Colonic mucosa (tissue), 4 donors: Measurements from ENCODE around the gene AKAP8. TPM values are rescaled to one million over a fixed set of nuclear protein-coding genes. Genes with fewer than 3 reads are reported as not detected.
"Not testable (repeated sequence)": the region's sequence is repeated elsewhere in the genome, so short reads cannot be mapped to it uniquely, and the experiment has no call there.

Experiments
- DNase-seq: peaks from one replicate; pipeline ENCODE4 v3.0.0-alpha.2; 2020
- H3K27ac ChIP-seq: fragments of 200-600 bp; one replicate; pipeline ENCODE4 v1.8.0; 2021
- H3K27me3 ChIP-seq: fragments of 200-600 bp; one replicate; pipeline ENCODE4 v1.8.0; 2021
- H3K36me3 ChIP-seq: fragments of 200-600 bp; one replicate; pipeline ENCODE4 v1.8.0; 2021
- H3K4me1 ChIP-seq: fragments of 200-600 bp; one replicate; pipeline ENCODE4 v1.8.0; 2021; ENCODE audit warnings: mild to moderate bottlenecking
- H3K4me3 ChIP-seq: fragments of 200-600 bp; one replicate; pipeline ENCODE4 v1.8.0; 2021
- H3K9ac ChIP-seq, 2 donors: one replicate each; pipeline ENCODE4 v1.7.0; 2013; ENCODE audit warnings: control low read depth in 2 of 2, low read depth in 2 of 2, low read length in 2 of 2
- H3K9me3 ChIP-seq: fragments of 200-600 bp; one replicate; pipeline ENCODE4 v1.8.0; 2021
- intact Hi-C: fragments of 100-400 bp; cut with DNase I; formaldehyde crosslinking; loops from one replicate; pipeline ENCODE4 v1.14.1; 2022
- total RNA-seq, 2 donors: library from RNA; stranded (reverse); fragmentation: NEBNext Ultra II Directional in 1 of 2; extraction: Animal tissue kit (Norgen Biotek cat#: 25700) in 1 of 2; gene quantifications; one replicate each; pipeline ENCODE4 v1.2.1, GENCODE V29; 2021
- TF ChIP-seq, protein P1 (sequence below): fragments of 200-600 bp; IDR thresholded peaks from one replicate; pipeline ENCODE4 v1.8.0; 2022; ENCODE audit warnings: antibody characterized with exemption, mild to moderate bottlenecking
- donor health status: healthy.
- donor health status: DM: no; HTN: no; CAD: no.
- donor health status: DM: no; HTN: no; CAD: no.

The AKAP8 gene
- total RNA-seq, 2 donors from 2014 or later = 37.0 to 55.2 TPM

- TF ChIP-seq, protein P1, sequence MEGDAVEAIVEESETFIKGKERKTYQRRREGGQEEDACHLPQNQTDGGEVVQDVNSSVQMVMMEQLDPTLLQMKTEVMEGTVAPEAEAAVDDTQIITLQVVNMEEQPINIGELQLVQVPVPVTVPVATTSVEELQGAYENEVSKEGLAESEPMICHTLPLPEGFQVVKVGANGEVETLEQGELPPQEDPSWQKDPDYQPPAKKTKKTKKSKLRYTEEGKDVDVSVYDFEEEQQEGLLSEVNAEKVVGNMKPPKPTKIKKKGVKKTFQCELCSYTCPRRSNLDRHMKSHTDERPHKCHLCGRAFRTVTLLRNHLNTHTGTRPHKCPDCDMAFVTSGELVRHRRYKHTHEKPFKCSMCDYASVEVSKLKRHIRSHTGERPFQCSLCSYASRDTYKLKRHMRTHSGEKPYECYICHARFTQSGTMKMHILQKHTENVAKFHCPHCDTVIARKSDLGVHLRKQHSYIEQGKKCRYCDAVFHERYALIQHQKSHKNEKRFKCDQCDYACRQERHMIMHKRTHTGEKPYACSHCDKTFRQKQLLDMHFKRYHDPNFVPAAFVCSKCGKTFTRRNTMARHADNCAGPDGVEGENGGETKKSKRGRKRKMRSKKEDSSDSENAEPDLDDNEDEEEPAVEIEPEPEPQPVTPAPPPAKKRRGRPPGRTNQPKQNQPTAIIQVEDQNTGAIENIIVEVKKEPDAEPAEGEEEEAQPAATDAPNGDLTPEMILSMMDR = no peak
- H3K4me3 ChIP-seq = no peak overlapping the region
- no peak overlapping the region for H3K9ac ChIP-seq
- intact Hi-C loops = no loop called here
- H3K4me1 ChIP-seq = no peaks in the 10 kb centered on the region
- DNase-seq = no peak
- H3K27ac ChIP-seq = no peak overlapping the region
- peaks cover 11% of the 10 kb centered on the region for H3K36me3 ChIP-seq
- H3K9me3 ChIP-seq = no peaks in the 10 kb centered on the region
- H3K27me3 ChIP-seq = no peaks in the 10 kb centered on the region
Observed at GRCh38 chr19:15357906-15358305, 21.7 kb downstream of the AKAP8 start.

DNA sequence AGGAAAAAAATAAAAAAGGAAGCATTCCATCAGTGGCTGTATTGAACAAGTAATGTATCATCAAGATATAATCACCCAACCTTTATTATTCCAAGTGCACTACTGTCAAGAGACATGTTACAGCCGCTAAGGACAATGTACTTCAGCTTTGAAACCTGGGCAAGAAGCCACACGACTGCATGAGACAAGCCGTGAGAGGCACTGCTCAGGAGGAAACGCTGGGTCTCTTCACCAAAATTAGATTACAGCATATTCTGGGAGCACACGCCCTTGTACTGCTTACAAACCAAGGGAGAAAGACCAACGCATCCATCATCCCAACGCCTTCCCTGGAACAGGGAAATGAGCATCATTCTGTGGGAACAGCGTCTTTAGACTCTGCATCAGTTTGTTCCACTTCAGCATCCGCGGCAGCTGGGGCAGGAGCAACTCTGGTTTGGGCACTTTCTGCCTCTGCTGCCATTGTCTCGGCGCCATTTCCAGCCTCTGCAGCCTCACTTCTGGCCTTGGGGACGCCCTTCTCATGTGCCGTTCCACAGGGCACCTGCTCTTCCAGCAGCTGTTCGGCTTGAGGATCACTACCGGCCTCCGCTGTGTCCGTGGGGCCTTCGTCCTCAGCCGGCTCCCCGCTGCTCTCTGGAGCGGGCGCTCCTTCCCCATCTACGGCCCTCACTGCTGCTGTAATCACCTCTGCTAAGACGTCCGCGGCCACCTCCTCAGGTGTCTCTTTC lies 24.9 kb downstream of the AKAP8 start:
- no peak overlapping the region for H3K4me3 ChIP-seq
- H3K27me3 ChIP-seq = no peaks in the 10 kb centered on the region
- TF ChIP-seq, protein P1 = no peak
- DNase-seq = no peak
- H3K9ac ChIP-seq = no peak overlapping the region
- intact Hi-C loops = no loop called here
- no peak overlapping the region for H3K27ac ChIP-seq
- H3K36me3 ChIP-seq = peaks cover 5% of the 10 kb centered on the region
- no peaks in the 10 kb centered on the region for H3K4me1 ChIP-seq
- no peaks in the 10 kb centered on the region for H3K9me3 ChIP-seq

DNA sequence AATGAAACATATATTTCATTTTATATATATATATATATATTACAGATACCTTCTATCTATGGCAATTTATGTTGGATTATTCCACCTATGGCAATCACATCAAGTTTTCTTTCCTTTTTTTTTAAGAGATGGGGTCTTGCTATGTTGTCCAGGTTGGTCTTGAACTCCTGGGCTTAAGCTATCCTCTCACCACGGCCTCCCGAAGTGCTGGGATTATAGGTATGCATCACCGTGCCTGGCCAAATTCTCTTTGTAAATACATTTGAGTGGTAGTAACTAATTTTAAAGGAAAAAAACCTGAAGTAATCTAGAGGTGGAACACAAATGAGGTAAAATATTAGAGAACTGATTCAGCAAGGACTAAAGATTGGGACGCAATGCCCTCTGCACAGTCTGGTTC lies 25.7 kb downstream of the AKAP8 start:
- TF ChIP-seq, protein P1 = no peak
- Histone ChIP-seq H3K27me3 (no peaks in the 10 kb centered on the region), H3K36me3 (peaks cover 5% of the 10 kb centered on the region), H3K9me3 (no peaks in the 10 kb centered on the region), H3K9ac (no peak overlapping the region), H3K4me1 (no peaks in the 10 kb centered on the region), H3K4me3 (no peak overlapping the region), H3K27ac (no peak overlapping the region)
- intact Hi-C loops = no loop called here
- no peak for DNase-seq

GRCh38 chr19:15352535-15352934 lies 27.1 kb downstream of the AKAP8 start:
- H3K36me3 ChIP-seq, DNase-seq, intact Hi-C loops, H3K4me1 ChIP-seq, H3K4me3 ChIP-seq, H3K9me3 ChIP-seq, H3K27ac ChIP-seq, H3K27me3 ChIP-seq, H3K9ac ChIP-seq: not testable (repeated sequence)

- H3K27me3 ChIP-seq, H3K27ac ChIP-seq, intact Hi-C loops, H3K4me1 ChIP-seq, DNase-seq, H3K9ac ChIP-seq, H3K36me3 ChIP-seq, H3K9me3 ChIP-seq, H3K4me3 ChIP-seq: not testable (repeated sequence)
Observed at GRCh38 chr19:15341328-15341727, 38.3 kb downstream of the AKAP8 start.

GRCh38 chr19:15340086-15340485 lies 39.5 kb downstream of the AKAP8 start:
- Histone ChIP-seq H3K36me3 (no peaks in the 10 kb centered on the region), H3K27me3 (no peaks in the 10 kb centered on the region), H3K9me3 (no peaks in the 10 kb centered on the region), H3K4me1 (no peaks in the 10 kb centered on the region), H3K27ac (no peak overlapping the region), H3K4me3 (no peak overlapping the region), H3K9ac (no peak overlapping the region)
- intact Hi-C loops = no loop called here
- TF ChIP-seq, protein P1 = no peak
- DNase-seq = no peak
